GM12878 (cell line): ENCODE results near the gene SUCNR1. TPM values are rescaled to one million over a fixed set of nuclear protein-coding genes. Genes with fewer than 3 reads are reported as not detected.

Experiments
- ATAC-seq: fragments of 200-7000 bp; cut with Tn5 transposase; 3 replicates; pipeline ENCODE4 v1.9.1; 2020; ENCODE audit warnings: mild to moderate bottlenecking, moderate library complexity
- BruUV-seq: library from RNA; stranded (reverse); fragments of 400-500 nt; replicated peaks from 2 replicates; lab custom pipeline; 2021; lab: Mats Ljungman, UMichigan
- CTCF ChIA-PET: fragments of 300-600 bp; sonication (Branson Sonifier 250); formaldehyde crosslinking; extraction: SDS; loops from one replicate; lab custom pipeline; 2021; ENCODE audit warnings: inconsistent platforms; lab: Yijun Ruan, JAX
- POLR2A ChIA-PET: fragments of 350-600 bp; formaldehyde crosslinking; extraction: SDS; loops from one replicate; lab custom pipeline; 2021; ENCODE audit warnings: inconsistent platforms; lab: Charles Lee
- RAD21 ChIA-PET: fragments of 300-600 bp; sonication (Branson Sonifier 250); formaldehyde crosslinking; loops from one replicate; lab custom pipeline; 2023; ENCODE audit warnings: antibody characterized with exemption; ENCODE audit not compliant: unreplicated experiment; lab: Charles Lee
- SMC1A ChIA-PET: fragments of 300-600 bp; sonication (Branson Sonifier 250); formaldehyde crosslinking; loops from one replicate; lab custom pipeline; 2023; ENCODE audit not compliant: unreplicated experiment, uncharacterized antibody; lab: Charles Lee
- DNase-seq: peaks from one replicate; pipeline ENCODE4 v3.0.0-alpha.2; 2011; ENCODE audit warnings: low read depth, low spot score
- FAIRE-seq: peaks from 3 replicates; lab custom pipeline; 2011; peaks lifted over from hg19 to GRCh38; lab: Jason Lieb, UNC
- H2AFZ ChIP-seq: 2 replicates; pipeline ENCODE4 v1.6.0; 2011; ENCODE audit warnings: low read depth, low read length, control low read depth; ENCODE audit not compliant: control insufficient read depth
- H3K27ac ChIP-seq: 2 replicates; pipeline ENCODE4 v1.5.1; 2011; ENCODE audit warnings: control low read depth; ENCODE audit not compliant: control insufficient read depth, insufficient read depth
- H3K27me3 ChIP-seq, 2 experiments: replicated peaks in 1 of 2; 2 replicates each; pipeline versions ENCODE4 v1.6.0 to v1.6.1; 2011; ENCODE audit warnings: low read length in 1 of 2; ENCODE audit not compliant: control insufficient read depth in 2 of 2, insufficient read depth in 2 of 2
- H3K36me3 ChIP-seq, 2 experiments: 2 replicates each; pipeline ENCODE4 v1.5.1; 2011; ENCODE audit warnings: low read length in 1 of 2; ENCODE audit not compliant: control insufficient read depth in 2 of 2, insufficient read depth in 2 of 2
- H3K4me1 ChIP-seq: 2 replicates; pipeline ENCODE4 v1.6.1; 2011; ENCODE audit warnings: mild to moderate bottlenecking, low read length, moderate library complexity, mixed read lengths; ENCODE audit not compliant: control insufficient read depth, insufficient read depth
- H3K4me2 ChIP-seq: 2 replicates; pipeline ENCODE4 v1.6.0; 2011; ENCODE audit warnings: control low read depth; ENCODE audit not compliant: control insufficient read depth, insufficient read depth
- H3K4me3 ChIP-seq: fragments of 200-600 bp; sonication (generic); 2 replicates; pipeline ENCODE4 v1.5.1; 2016
- H3K79me2 ChIP-seq: 2 replicates; pipeline ENCODE4 v1.6.0; 2011; ENCODE audit warnings: low read length; ENCODE audit not compliant: control insufficient read depth, insufficient read depth
- H3K9ac ChIP-seq: 2 replicates; pipeline ENCODE4 v1.8.0; 2011; ENCODE audit warnings: low read length, control low read depth, mixed read lengths; ENCODE audit not compliant: control insufficient read depth, insufficient read depth
- H3K9me3 ChIP-seq: replicated peaks from 3 replicates; pipeline ENCODE4 v1.5.1; 2011; ENCODE audit warnings: mild to moderate bottlenecking, low read length; ENCODE audit not compliant: control insufficient read depth, insufficient read depth
- H4K20me1 ChIP-seq: 2 replicates; pipeline ENCODE4 v1.6.0; 2011; ENCODE audit not compliant: control insufficient read depth, insufficient read depth
- ATF3 ChIP-seq: IDR thresholded peaks from 2 replicates; pipeline ENCODE4 v1.6.1; 2011; ENCODE audit warnings: low read depth, mild to moderate bottlenecking, low read length, moderate library complexity, borderline replicate concordance; ENCODE audit errors: extremely low read depth
- CHD1 ChIP-seq: IDR thresholded peaks from 2 replicates; pipeline ENCODE4 v1.6.1; 2012; ENCODE audit warnings: low read depth, low read length, improper control_type of control experiment
- IKZF1 ChIP-seq: fragments of 450-650 bp; conservative IDR thresholded peaks from 2 replicates; pipeline ENCODE4 v1.6.1; 2017; ENCODE audit warnings: antibody characterized with exemption, mild to moderate bottlenecking
- MYC ChIP-seq: IDR thresholded peaks from 2 replicates; pipeline ENCODE4 v1.6.1; 2011; ENCODE audit warnings: mild to moderate bottlenecking, low read length, moderate library complexity, inconsistent platforms; ENCODE audit not compliant: insufficient read depth, insufficient replicate concordance, insufficient read length, severe bottlenecking
- NBN ChIP-seq: fragments of 450-650 bp; IDR thresholded peaks from 2 replicates; pipeline ENCODE4 v1.6.1; 2016
- NR2C1 ChIP-seq: fragments of 450-650 bp; IDR thresholded peaks from 2 replicates; pipeline ENCODE4 v1.6.1; 2017; ENCODE audit warnings: antibody characterized with exemption, mild to moderate bottlenecking, moderate library complexity
- RFX5 ChIP-seq: IDR thresholded peaks from 2 replicates; pipeline ENCODE4 v1.6.1; 2011; ENCODE audit warnings: low read depth, low read length, improper control_type of control experiment
- TAF1 ChIP-seq: IDR thresholded peaks from 2 replicates; pipeline ENCODE4 v1.6.1; 2011; ENCODE audit warnings: mild to moderate bottlenecking, low read depth, low read length, borderline replicate concordance
- TBL1XR1 ChIP-seq: IDR thresholded peaks from 2 replicates; pipeline ENCODE4 v1.6.1; 2012; ENCODE audit warnings: low read depth, low read length, improper control_type of control experiment
- TCF12 ChIP-seq: IDR thresholded peaks from 2 replicates; pipeline ENCODE4 v1.6.1; 2011; ENCODE audit warnings: low read depth, mild to moderate bottlenecking, low read length
- YY1 ChIP-seq: IDR thresholded peaks from 2 replicates; pipeline ENCODE4 v1.6.1; 2011; ENCODE audit warnings: low read depth, mild to moderate bottlenecking, low read length
- ZNF207 ChIP-seq: fragments of 450-650 bp; IDR thresholded peaks from 2 replicates; pipeline ENCODE4 v1.6.1; 2014; ENCODE audit warnings: antibody characterized with exemption, mild to moderate bottlenecking, borderline replicate concordance
- ZNF384 ChIP-seq: IDR thresholded peaks from 2 replicates; pipeline ENCODE4 v1.6.1; 2012; ENCODE audit warnings: low read depth, mild to moderate bottlenecking, low read length, improper control_type of control experiment, borderline replicate concordance
- WGBS: methylation state at CpG from one replicate; pipeline ENCODE4 v1.1.6; 2016; ENCODE audit warnings: low lambda C conversion rate; ENCODE audit not compliant: insufficient replicate concordance, insufficient coverage; ENCODE audit errors: missing lambda C conversion rate; 5-methylcytosine and 5-hydroxymethylcytosine counted together
- in situ Hi-C: fragments of 300-500 bp; cut with MboI; formaldehyde crosslinking; loops from 9 replicates; pipeline ENCODE4 v1.14.3; 2018; ENCODE audit warnings: mixed read lengths
- intact Hi-C: fragments of 100-400 bp; cut with micrococcal nuclease; formaldehyde crosslinking; loops from one replicate; pipeline ENCODE4 v1.14.2; 2022; ENCODE audit not compliant: unreplicated experiment
- polyA plus RNA-seq, 11 experiments: library from polyadenylated mRNA; depleted of rRNA in 4 of 11; unstranded in 6 of 11; stranded (reverse) in 5 of 11; fragments of >200 nt; fragmentation: Nextera tagmentation in 4 of 11; fragmentation: Illumina TruSeq in 1 of 11; extraction: Ambion mirVana in 4 of 11; extraction: Trizol in 1 of 11; gene quantifications; 1 replicate in 1 of 11; 2 replicates in 10 of 11; pipeline versions ENCODE4 v1.2.1 to v1.2.3, GENCODE V29; 2011 to 2016; ENCODE audit warnings: inconsistent platforms in 2 of 11, missing spikeins in 2 of 11, low read depth in 1 of 11
- total RNA-seq, 4 experiments: library from RNA; depleted of rRNA in 3 of 4; stranded (reverse); fragments of >200 nt in 3 of 4; fragmentation: Illumina TruSeq in 1 of 4; extraction: Trizol in 1 of 4; gene quantifications; 2 replicates each; pipeline versions ENCODE4 v1.2.1 to v1.2.3, GENCODE V29; 2013 to 2021
- TF ChIP-seq, protein P1 (sequence below): fragments of 450-650 bp; IDR thresholded peaks from 2 replicates; pipeline ENCODE4 v1.6.1; 2017; ENCODE audit warnings: low read depth, mild to moderate bottlenecking, moderate library complexity
- TF ChIP-seq, protein P2 (sequence below): fragments of 450-650 bp; IDR thresholded peaks from 2 replicates; pipeline ENCODE4 v1.6.1; 2017; ENCODE audit warnings: mild to moderate bottlenecking, low read depth, inconsistent platforms; ENCODE audit not compliant: poor library complexity, severe bottlenecking
- TF ChIP-seq, protein P3 (sequence below): fragments of 450-650 bp; IDR thresholded peaks from 2 replicates; pipeline ENCODE4 v1.6.1; 2014; ENCODE audit warnings: mild to moderate bottlenecking

SUCNR1 gene
- total and polyA plus RNA-seq, 10 of the 15 experiments (the other 5 are each of a cell fraction or from before 2014, with no cell fraction given): 0.03 to 0.12 (median 0.07) TPM; not detected in 4

- TF ChIP-seq TBL1XR1 (no peak), NR2C1 (no peak), ATF3 (no peak)
These were observed 6.6 kb upstream of the SUCNR1 start (continued) for GRCh38 chr3:151866711-151867410.

GRCh38 chr3:151867666-151868065, 5.8 kb upstream of the SUCNR1 start:
- ChIA-PET SMC1A (no interaction called here), POLR2A (no interaction called here), CTCF (no interaction called here), RAD21 (interaction anchor here (1.0 kb wide), 1 partner anchor 8 kb away, joined by 3 read pairs; no protein-coding TSS in a partner anchor)
- Histone ChIP-seq H3K4me1 (peaks cover 10% of the 10 kb centered on the region), H3K36me3 (no peaks in the 10 kb centered on the region), H3K27me3 (no peaks in the 10 kb centered on the region), H3K27ac (no peak overlapping the region), H3K4me3 (no peak overlapping the region), H4K20me1 (no peaks in the 10 kb centered on the region), H3K9me3 (no peaks in the 10 kb centered on the region), H3K79me2 (no peaks in the 10 kb centered on the region), H3K4me2 (no peak overlapping the region), H2AFZ (no peak overlapping the region), H3K9ac (no peak overlapping the region)
- FAIRE-seq (no peak), ATAC-seq (no peak), DNase-seq (no peak)
- intact Hi-C loops: no loop called here
- in situ Hi-C loops: no loop called here
- BruUV-seq: no TSS peak
- 89% methylated on average over 1 of the region's 1 CpG for WGBS
- no peak for TF ChIP-seq ZNF384
- TF ChIP-seq IKZF1: no peak
- no peak for TF ChIP-seq YY1
- TF ChIP-seq, protein P1, sequence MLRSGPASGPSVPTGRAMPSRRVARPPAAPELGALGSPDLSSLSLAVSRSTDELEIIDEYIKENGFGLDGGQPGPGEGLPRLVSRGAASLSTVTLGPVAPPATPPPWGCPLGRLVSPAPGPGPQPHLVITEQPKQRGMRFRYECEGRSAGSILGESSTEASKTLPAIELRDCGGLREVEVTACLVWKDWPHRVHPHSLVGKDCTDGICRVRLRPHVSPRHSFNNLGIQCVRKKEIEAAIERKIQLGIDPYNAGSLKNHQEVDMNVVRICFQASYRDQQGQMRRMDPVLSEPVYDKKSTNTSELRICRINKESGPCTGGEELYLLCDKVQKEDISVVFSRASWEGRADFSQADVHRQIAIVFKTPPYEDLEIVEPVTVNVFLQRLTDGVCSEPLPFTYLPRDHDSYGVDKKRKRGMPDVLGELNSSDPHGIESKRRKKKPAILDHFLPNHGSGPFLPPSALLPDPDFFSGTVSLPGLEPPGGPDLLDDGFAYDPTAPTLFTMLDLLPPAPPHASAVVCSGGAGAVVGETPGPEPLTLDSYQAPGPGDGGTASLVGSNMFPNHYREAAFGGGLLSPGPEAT: no peak
- no peak for TF ChIP-seq TCF12
- no peak for TF ChIP-seq RFX5
- no peak for TF ChIP-seq ZNF207
- TF ChIP-seq NBN: no peak
- TF ChIP-seq MYC: no peak
- TF ChIP-seq, protein P2, sequence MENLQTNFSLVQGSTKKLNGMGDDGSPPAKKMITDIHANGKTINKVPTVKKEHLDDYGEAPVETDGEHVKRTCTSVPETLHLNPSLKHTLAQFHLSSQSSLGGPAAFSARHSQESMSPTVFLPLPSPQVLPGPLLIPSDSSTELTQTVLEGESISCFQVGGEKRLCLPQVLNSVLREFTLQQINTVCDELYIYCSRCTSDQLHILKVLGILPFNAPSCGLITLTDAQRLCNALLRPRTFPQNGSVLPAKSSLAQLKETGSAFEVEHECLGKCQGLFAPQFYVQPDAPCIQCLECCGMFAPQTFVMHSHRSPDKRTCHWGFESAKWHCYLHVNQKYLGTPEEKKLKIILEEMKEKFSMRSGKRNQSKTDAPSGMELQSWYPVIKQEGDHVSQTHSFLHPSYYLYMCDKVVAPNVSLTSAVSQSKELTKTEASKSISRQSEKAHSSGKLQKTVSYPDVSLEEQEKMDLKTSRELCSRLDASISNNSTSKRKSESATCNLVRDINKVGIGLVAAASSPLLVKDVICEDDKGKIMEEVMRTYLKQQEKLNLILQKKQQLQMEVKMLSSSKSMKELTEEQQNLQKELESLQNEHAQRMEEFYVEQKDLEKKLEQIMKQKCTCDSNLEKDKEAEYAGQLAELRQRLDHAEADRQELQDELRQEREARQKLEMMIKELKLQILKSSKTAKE: no peak
- no peak for TF ChIP-seq TAF1
- TF ChIP-seq ATF3: no peak
- TF ChIP-seq CHD1: no peak
- TF ChIP-seq, protein P3, sequence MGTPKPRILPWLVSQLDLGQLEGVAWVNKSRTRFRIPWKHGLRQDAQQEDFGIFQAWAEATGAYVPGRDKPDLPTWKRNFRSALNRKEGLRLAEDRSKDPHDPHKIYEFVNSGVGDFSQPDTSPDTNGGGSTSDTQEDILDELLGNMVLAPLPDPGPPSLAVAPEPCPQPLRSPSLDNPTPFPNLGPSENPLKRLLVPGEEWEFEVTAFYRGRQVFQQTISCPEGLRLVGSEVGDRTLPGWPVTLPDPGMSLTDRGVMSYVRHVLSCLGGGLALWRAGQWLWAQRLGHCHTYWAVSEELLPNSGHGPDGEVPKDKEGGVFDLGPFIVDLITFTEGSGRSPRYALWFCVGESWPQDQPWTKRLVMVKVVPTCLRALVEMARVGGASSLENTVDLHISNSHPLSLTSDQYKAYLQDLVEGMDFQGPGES: no peak
